Measurements from ENCODE around the gene DIRAS1.

DIRAS1 gene, protein sequence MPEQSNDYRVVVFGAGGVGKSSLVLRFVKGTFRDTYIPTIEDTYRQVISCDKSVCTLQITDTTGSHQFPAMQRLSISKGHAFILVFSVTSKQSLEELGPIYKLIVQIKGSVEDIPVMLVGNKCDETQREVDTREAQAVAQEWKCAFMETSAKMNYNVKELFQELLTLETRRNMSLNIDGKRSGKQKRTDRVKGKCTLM

GRCh38 chr19:2720777-2721569 lies at the start of gene DIRAS1:
Gene DIRAS1 (minus strand): TSS chr19:2721372. CDS start chr19:2717806, 3,566 bp downstream.
- in situ Hi-C loops (cut with MboI; ENCODE audit: low sequenced_read_pairs) = no loop called here

DNA sequence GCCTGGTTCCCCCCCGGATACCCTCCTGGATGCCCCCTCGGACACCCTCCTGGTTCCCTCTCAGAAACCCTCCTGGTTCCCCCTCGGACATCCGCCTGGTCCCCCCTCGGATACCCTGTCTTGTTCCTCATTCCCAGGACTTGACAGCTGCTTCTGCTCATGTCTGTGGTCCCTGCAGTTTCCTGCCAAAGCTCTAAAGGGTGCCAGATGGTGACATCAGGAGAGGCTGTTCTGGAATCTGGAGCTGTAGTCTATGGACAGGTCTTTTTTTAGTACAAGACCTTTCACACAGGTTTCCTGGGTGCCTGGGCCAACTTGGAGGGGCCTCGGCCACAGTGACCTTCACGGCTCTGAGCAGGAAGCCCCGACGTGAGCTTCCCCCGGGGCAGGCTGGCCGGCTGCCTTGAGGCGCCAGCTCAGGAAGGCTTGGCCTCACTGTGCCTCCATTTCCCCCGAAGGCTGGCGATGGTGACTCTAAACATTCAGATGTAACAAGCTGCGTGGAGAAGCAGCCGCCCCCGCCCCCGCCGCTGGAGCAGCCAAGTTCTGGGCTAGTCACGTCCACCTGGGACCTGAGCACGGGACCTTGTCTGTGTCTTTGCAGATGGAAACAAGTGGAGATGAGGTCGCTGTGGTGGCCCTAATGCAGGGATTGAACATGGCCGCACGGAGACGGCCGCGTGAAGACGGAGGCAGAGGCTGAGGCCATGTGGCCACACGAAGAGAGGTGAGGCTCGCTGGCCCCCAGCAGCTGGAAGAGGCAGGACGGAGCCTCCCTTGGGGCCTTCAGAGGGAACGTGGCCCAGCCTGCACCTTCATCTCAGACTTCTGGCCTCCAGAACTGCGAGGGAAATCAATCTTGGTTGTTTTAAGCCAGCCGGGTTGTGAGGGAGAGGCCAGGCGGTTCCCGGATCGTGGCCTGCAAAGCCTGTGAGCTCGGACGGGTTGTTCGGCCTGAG lies 49.2 kb upstream of the DIRAS1 start:
- in situ Hi-C loops (cut with MboI; ENCODE audit: low sequenced_read_pairs) = no loop called here

DNA sequence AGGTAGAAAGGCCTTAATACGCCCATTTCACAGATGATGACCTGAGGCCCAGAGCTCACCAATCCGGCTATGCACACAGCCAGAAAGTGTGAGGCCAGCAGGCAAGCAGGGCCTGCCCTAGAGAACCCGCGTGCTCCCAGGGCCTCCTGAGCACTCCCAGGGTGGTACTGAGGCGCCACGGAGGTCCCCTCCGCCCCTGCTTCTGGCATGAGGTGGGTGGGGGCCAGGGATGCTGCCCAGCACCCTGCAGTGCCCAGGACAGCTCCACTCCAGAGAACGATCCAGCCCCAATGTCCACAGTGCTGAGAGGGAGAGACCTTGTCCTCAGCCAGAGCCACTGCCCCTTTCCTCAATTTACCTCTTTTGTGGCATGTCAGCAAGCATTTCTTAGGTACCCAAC lies 48.0 kb upstream of the DIRAS1 start:
- in situ Hi-C loops (cut with MboI; ENCODE audit: low sequenced_read_pairs) = no loop called here

- in situ Hi-C loops (cut with MboI; ENCODE audit: low sequenced_read_pairs) = no loop called here
Measured at GRCh38 chr19:2768365-2769132, 47.4 kb upstream of the DIRAS1 start.

- in situ Hi-C loops (cut with MboI; ENCODE audit: low sequenced_read_pairs) = no loop called here
Measured at GRCh38 chr19:2767688-2768087, 46.5 kb upstream of the DIRAS1 start.

GRCh38 chr19:2766594-2767372 lies 45.6 kb upstream of the DIRAS1 start:
- in situ Hi-C loops (cut with MboI; ENCODE audit: low sequenced_read_pairs) = no loop called here

- in situ Hi-C loops (cut with MboI; ENCODE audit: low sequenced_read_pairs) = no loop called here
Measured at GRCh38 chr19:2765376-2765775, 44.2 kb upstream of the DIRAS1 start.

DNA sequence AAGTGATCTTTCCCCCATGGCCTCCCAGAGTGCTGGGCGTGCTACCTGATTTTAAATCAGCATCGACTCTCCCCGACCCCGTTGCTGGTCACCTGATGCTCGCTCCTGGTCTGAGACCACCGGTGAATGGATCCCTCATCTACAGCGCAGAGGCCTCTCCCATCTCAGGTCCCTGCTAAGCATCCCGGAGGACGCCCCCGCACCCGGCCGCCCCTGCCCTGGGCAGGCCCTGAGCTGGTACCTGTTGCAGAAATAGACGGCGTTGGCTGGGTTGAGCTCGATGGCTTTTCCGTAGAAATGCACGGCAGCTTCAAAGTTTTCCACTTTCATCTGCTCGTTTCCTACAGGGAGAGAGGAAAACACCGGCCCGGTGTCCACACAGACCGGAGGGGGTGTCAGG lies 43.8 kb upstream of the DIRAS1 start:
- in situ Hi-C loops (cut with MboI; ENCODE audit: low sequenced_read_pairs) = no loop called here

- in situ Hi-C loops (cut with MboI; ENCODE audit: low sequenced_read_pairs) = no loop called here
Measured at GRCh38 chr19:2763687-2764086, 42.5 kb upstream of the DIRAS1 start.

- in situ Hi-C loops (cut with MboI; ENCODE audit: low sequenced_read_pairs) = no loop called here
Measured at GRCh38 chr19:2762783-2763496, 41.8 kb upstream of the DIRAS1 start.

DNA sequence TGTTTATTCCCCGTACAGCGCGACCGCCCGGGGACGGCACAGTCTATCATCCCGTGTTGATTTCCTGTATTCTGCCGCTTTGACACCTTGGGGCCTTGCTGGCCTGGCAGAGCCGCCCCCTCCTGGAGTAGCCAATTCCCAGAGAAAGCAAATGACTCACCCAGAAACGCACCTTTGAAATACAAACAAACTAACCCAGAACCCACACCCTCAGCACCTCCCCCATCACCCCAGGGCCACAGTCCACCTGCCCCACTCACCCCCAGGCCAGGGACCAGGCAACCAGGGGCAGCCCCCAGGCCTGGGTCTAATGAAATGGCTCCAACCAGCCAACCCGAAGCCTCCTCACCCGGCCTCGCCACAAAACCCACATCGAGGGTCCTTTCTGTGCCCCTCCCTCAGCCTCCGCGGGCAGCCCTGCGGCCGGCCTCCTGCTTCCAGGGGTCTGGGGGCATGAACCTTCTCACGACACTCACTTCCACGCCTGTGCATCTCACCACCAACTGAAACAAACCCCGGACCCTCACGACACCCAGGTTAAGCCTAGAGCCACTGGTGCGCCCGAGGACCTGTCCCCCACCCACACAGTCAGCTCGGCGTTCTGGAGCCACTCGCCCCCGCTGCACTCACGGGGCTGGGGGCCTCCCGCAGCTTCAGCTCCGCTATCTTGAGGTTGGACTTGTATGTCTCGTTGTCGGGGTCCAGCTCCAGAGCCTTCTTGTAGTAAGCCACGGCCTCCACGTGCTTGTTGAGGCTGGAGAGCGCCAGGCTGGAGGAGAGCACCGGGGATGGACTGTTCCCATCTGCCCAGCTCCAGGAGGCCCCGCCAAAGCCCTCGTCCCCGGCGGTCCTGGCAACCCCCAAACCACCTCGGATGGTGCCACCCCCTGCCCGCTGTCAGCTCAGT lies 41.0 kb upstream of the DIRAS1 start:
- in situ Hi-C loops (cut with MboI; ENCODE audit: low sequenced_read_pairs) = no loop called here

DNA sequence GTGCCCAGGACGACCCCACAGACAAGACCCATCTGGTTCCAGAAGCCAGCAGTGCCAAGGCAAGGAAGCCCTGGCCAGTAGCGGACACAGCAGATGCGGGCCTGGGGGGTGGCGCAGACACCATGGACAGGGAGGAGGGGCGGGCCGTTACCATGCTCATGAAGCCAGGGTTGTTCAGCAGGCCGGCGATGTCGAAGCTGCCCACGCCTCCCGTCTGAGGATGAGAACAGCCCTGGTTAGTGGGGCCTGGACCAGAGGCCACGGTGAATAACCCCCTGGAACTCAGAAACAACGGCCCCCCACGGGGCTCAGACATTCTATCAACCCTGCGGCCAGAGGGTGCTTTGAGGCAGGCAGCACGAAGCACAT lies 40.1 kb upstream of the DIRAS1 start:
- in situ Hi-C loops (cut with MboI; ENCODE audit: low sequenced_read_pairs) = no loop called here

GRCh38 chr19:2759965-2760364 lies 38.8 kb upstream of the DIRAS1 start:
- in situ Hi-C loops (cut with MboI; ENCODE audit: low sequenced_read_pairs) = no loop called here

- in situ Hi-C loops (cut with MboI; ENCODE audit: low sequenced_read_pairs) = no loop called here
Measured at GRCh38 chr19:2759362-2759761, 38.2 kb upstream of the DIRAS1 start.

- in situ Hi-C loops (cut with MboI; ENCODE audit: low sequenced_read_pairs) = no loop called here
Measured at GRCh38 chr19:2758601-2759313, 37.6 kb upstream of the DIRAS1 start.

DNA sequence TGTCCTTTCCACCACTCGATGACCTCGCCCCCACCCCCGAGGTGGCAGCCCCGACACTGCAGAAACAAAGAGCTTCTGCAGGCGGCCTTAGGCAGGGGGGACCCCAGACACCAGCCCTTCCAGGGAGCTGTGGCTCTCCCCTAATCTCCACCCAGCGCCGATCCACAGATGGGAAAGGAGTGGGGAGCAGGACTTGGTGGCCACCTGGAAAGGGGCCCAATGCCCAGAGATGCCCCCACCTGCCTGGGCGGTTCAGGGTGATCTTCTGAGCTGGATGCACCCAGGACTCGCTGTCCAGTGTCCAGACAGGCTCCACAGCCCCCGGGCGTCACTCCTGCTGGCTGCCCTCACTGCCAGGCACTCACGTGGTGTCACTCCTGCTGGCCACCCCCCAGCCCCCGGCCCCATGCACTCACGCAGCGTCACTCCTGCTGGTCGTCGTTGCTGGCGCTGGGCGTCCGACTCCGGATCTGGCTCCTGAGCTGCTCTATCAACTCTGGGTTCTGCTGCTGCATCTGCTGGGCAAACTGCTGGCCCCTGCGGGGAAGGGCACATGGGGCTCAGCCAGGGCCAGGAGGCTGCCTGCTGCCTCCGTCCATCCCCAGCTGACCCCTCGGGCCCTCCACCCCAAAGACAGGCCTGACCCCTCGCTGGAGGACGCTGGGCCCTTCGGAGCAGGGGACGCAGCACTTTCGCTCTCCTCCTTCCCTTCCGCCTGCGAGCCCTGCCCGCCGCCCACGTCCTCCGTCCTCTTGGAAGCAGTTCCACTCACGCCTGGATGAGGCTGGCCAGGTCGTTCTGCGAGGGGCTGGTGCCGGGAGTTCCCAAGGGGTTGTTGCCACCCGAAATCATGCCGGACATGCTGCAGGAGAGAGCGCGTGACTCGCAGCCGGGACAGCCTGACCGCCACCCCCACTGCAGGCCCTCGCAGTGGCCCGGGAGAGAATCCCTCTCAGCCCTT lies 36.0 kb upstream of the DIRAS1 start:
- in situ Hi-C loops (cut with MboI; ENCODE audit: low sequenced_read_pairs) = no loop called here

DNA sequence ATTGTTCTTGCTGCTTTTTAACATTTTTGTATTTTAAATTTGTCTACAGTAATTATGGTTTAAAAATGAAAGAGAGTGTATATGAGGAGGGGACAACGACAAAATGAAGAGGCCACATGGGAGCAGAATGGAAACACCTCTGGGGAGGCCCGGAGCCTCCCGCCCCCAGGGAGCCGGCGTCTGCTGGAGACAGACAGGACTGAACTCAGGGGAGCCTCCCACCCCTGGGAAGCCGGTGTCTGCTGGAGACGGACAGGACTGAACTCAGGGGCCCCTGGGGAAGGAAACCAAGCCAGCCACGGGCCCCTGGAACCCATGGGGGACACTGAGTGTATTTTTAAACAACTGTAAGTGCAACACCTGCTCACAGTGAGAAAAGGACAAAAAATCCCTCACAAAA lies 35.3 kb upstream of the DIRAS1 start:
- in situ Hi-C loops (cut with MboI; ENCODE audit: low sequenced_read_pairs) = no loop called here

Measured in hTERT RPE-1 (cell line).